Daoy (cell line): ENCODE data around the gene FAM89A. TPM values are rescaled to one million over a fixed set of nuclear protein-coding genes. Genes with fewer than 3 reads are reported as not detected.
"Not testable (repeated sequence)": the region's sequence is repeated elsewhere in the genome, so short reads cannot be mapped to it uniquely, and the experiment has no call there.

Source experiments
- DNase-seq: peaks from one replicate; pipeline ENCODE4 v3.0.0-alpha.2; 2015; ENCODE audit warnings: low read depth
- total RNA-seq: library from RNA; depleted of rRNA; stranded (reverse); fragments of >200 nt; shearing (Covaris generic); gene quantifications from 2 replicates; pipeline ENCODE4 v1.2.3, GENCODE V29; 2014

The FAM89A gene
- total RNA-seq, 1 experiment from 2014 or later, result 10.6 TPM

DNA sequence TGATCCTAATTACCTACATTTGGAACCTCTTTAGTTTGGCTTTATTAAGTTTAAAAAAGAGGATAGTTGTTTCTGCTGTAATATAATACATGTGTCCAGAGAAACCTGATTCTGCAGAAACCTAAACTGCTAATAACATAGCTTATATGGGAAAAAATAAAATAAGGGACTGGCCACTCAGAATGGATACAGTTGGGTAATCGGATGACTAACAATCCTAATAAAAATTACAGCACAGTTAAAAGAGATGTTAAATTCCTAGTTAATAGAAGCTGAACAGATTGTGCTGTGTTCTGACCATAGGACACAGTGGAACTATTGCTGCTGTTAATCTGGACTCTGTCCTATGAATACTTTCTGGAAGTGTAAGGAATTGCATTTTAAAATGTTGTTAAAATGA is 45.2 kb downstream of the FAM89A start:
- DNase-seq, result no peak

DNA sequence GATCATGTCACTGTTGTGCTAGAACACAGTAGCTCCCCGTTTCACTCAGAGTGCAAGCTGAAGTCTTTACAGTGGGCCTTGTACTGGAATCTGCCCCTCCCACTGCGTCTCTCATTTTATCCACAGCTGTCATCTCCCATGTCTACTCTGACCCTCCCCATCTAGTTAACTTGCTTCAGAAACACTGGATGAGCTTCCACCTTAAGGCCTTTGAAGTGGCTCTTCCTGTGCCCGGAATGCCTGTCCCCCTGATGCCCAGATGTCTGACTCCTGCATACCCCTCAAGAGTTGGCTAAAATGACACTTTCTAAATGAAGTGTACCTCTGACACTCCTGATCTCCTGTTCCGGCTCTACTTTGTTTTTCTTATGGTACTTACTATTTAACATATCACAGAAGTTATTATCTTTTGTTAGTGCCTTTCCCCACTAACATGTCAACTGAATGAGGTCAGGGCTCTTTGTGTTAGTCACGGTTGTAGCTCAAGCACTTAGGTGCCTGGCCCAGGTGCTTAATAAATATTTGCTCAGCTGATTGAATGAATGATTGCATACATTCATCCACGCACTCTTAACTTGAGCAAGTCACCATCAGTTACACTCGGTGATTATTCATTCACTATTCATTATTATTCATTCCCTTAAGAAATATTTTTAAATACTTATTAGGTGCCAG is 47.8 kb downstream of the FAM89A start:
- no peak for DNase-seq

DNA sequence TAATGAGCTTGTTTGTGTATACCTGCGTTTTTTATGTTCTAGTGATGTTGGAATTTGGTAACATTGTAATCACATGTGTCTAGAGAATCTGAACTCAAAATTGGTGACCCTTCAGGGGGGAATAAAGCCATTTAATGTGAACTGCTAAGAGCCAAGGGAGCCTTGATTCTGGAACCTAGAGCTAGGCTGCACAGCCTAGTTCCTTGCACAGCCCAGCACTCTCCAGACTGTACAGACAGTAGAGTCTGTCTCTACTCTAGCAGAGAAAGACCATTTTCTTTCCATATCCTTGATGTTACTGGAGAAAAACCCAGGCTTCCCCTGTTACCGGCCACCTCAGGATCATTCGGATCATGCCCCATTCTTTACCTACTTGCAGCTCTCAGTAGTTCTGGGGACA is 52.6 kb downstream of the FAM89A start:
- no peak for DNase-seq

DNA sequence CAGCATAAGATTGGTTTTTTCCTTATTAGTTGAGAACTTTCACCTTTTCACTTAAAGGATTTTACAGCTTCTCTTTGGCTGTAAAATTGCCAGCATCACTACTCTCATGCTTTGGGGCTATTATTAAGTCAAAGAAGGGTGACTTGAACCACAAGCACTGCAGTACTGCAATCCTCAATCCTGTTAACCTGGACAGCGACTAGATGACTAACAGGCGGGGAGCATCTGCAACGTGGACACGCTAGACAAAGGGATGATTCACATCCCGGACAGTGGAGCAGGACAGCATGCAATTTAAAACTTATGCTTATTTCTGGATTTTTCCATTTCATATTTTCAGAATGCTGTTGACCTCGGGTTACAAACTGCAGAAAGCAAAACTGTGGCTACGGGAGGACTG is 53.1 kb downstream of the FAM89A start:
- peak; percentile 33 for DNase-seq

DNA sequence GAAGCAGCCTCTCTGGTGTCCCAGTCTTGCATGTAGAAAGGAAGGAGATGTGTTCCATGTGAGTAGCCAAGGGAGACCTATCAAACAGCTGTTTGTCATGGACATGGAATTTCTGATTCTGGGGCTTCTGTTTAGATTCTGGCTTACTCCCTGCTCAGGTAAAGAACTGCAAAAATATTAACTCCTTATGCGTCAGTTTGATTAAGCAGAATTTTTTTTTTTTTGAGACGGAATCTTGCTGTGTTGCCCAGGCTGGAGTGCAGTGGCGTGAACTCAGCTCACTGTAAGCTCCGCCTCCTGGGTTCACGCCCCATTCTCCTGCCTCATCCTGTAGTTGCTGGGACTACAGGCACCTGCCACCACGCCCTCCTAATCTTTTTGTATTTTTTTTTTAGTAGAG is 54.3 kb downstream of the FAM89A start:
- no peak for DNase-seq

DNA sequence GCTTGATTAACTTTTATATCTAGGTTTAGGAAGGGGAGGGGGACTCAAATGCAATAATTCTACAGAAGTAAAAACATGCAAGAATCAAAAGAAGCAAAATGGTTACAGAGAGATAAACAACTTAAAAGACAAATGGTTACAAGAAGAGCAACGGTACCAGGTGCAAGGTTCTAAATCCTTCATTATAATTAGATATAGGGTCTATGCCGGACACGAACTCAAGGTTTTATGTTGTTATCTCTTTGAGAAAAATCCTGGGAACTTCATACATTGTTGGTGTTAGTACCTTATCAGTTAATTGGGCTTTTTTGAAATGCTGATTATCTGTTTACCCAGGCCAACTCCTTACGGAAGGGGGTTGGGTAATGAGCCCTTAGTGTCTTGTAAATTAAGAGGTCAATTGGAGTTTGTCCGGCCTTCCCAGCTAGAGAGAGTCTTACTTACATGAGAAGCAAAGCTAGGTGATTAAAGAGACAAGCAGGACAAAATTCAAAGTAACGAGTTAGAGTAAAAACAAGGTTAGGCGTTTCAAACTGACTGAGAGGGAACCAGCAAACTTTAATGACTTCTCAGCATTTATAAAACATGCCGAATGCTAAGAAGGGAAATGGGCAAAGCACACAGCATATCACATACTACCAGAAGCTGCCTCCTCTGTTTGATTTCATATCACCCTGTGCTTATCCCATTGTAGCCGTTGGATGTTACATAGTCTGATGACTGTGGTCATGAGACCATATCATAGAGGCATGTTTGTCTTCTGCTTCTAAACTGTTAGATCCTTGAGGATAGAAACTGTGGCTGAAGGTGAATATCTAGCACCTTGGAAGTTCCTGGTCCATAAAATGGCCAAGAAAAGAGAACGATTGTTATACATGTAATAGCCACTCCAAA is 55.2 kb downstream of the FAM89A start:
- DNase-seq, result not testable (repeated sequence)

DNA sequence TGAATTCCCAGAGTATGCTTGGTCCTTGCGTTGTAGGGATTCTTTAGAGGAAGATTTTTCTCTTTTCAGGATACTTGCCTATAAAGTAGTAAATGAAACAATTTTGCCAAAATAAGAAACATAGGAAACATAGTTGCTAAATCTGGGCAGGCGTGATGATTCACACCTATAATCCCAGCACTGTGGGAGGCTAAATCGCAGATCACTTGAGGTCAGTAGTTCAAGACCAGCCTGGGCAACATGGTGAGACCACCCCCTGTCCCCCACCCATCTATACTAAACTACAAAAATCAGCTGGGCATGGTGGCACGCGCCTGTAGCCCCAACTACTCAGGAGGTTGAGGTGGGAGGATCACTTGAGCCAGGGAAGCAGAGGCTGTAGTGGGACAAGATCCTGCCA is 56.2 kb downstream of the FAM89A start:
- DNase-seq, result no peak

DNA sequence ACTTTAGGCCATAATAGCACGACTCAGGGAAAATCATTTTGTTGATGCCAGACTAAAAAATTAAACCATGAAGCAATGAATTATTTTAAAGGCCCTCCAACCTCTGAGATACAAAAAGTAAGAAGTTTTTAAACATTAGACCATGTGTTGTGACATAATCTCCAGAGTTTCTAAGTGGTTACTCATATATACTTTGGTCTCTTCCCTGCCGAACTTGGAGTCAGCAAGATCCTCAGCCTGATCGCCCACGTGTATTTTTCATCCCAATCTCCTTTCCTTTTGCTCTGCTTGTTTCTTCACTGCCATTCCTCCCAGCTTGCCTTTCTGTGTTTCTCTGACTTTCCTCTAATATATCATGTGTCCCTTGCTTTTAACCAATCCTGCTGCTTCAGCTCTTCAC is 57.4 kb downstream of the FAM89A start:
- DNase-seq, result no peak

DNA sequence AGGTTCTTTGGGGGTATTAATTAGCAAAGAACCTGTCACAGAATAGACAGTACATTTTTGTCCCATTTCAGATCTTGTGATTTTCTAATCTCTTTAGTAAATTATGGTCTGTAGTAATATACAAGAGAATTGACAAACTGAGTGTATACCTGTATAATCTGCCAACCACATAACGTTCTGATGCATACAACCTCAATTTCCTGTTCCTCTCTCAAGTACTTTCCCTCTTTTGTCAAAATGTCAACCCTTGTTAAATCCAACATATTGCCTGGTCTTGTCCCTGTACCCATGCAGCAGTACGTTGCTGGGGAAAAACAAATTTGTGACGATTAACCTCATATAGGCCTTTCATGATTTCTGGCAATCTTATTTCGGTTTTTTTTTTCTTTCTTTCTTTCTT is 60.1 kb downstream of the FAM89A start:
- DNase-seq, result no peak

DNA sequence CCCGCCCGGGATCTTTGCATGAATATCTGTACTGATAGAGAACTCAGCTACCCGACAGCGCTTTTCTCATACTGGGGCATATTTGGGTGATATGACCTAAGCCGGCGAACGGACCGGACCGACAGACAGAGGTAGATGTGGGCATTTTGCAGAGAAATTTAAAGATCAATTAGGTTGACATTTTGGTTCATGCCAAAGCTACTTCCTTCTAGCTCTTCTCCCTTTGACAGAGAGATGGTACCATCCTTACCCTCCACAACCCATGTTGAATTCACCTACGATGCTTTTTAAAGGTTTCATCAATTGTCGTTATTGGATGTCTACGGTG is 60.7 kb downstream of the FAM89A start:
- DNase-seq, result no peak

DNA sequence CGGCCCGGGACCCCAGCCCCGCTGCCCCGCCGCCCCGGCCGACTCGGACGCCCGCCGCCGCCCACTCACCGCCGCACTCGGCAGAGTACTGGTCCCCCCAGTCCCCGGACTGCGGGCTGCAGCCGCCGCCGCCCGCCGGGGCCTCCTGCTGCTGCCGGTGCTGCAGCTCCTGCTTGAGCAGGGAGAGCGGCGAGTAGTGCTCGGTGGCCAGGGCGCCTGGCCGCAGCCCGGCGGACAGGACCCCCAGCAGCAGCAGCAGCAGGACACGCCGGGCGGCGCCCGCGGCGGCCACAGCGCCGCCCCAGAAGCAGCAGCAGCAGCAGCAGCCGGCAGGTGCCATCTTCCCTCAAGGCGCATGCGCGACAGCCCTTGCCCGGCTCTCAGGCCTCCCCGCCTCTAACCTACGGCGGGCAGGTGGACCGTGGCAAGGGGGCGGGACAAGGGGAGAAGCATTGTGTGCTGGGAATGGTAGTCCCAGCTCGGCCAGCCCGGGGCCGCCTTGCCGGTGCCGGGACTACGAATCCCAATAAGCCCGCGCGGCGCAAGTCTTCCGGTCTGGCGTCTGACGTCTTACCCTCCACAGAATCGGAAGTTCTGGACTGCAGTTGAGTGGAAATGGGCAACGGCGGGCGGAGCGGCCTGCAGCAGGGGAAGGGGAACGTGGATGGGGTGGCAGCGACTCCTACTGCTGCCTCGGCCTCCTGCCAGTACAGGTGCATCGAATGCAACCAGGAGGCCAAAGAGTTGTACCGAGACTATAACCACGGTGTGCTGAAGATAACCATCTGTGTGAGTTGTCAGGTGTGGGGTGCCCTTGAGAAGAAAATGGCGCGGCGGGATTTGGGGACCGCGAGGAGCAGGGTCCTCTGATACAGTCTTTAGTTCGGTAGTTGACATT is 61.3 kb downstream of the FAM89A start, which contains the start of the genes ARV1 and TTC13:
Gene ARV1, plus strand, starts transcription at position 604 of the 898 bp plus-strand sequence. Its CDS starts 12 bp downstream, at position 616.
Gene TTC13, minus strand, starts transcription at position 371 of the 898 bp plus-strand sequence. Its CDS starts 31 bp downstream, at position 340.
- peak; percentile 100 for DNase-seq

DNA sequence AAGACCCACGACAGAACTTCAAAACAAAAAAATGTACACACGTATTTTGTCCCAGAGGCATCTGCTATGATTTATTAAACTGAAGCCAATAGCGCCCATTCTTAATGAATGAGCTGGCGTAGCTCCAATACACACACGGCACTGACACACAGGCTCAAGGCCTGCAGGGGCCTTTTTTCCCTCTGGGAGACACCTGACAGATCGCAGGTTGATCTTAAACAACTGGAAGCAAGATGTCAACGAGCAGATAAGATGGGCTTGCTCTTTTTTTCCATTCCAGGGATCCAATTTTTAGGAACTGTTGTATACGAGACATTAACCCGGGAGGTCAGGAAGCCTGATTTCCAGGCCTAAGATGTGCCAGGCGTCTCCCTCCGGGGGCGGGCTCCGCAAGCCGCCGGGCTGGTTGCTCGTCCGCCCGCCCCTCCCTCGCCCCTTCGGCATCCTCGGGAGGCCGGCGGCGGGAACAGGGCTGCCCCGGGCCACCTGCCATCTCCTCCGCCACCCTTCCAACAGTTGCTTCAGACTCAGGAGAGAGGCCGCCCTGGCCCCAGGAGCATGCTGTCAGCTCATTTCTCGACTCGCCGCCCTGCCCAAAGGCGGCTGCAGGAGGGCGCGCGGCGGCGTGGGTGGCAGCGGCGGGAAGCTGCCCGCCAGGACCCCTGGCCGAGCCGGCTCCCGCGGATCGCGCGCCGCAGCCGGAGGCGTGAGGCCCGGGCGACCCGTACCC is 62.1 kb downstream of the FAM89A start:
- peak; percentile 32 for DNase-seq

DNA sequence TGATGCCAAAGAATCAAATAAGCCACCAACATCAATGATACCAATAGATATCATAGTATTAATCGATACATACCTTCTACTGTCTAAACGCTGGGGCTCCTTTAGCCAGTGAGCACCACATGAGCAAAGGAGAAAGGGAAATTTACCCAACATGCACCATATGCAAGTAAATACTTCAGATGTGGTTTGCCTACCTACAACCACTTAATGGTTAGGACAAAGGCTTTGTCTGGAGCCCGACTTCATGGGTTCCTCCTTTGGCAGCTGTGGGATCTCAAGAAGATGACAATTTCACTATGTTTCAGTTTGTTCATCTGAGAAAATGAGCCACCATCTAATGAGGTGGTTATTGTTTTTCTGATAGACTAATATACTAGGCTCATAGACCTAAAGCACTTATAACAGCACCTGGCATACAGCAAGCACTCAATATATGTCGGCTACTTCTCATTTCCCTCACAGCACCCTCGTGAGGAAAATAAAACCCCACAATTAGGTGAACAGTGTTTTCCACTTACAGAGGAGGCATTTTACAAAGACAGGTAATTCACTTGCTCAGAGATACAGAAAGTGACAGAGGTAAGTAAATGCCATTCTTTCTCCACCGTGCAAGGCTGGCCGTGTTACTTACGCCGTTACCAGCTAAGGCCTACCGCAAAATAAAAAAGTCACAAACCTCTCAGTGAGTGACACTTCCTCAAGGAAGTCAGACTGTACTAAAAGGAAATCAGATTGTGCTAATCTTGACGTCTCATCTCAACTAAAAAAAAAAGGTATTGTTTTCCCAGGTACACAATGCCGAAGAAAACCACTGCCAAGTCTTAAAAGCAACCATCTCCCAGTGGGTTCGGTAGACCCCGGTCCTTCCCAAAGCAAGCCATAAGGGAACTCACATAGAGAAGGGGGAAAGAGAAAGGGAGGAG is 63.0 kb downstream of the FAM89A start:
- no peak for DNase-seq

DNA sequence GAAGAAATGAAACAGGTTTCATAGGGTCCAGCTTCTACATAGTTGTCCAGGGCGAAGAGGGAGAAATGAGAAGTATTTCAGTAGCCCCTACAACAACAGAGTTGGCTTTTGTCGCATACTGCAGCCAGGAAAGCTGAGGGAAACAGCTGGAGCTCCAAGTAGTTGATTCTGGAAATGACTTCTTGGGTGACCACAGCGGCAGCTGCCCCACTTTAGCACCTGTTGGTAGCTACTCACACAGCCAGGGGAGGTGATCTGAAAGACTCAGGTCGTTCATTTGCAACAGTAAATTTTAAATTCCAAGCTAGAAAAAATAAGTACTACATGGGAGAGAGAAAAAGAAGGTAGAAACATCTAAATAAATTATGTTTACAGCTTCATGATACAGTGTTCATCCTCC is 63.7 kb downstream of the FAM89A start:
- DNase-seq, result no peak

DNA sequence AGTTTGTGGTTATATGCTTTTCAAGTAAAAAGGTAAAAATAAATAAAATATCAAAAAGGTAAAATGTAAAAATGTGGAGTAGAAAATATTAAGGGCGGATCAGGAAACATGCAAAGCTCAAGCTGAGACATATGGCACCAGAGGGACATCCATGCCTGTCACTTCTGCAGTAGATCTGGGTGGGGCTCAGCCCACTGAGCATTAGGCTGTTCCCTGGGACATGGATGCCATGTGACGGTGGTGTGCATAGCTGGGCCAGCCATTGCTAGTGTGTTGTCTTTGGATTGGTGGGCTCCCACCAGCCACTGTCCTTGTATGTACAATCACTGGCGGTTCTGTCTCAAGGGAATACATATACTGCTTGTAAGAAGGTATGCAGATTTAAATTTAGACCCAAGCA is 64.4 kb downstream of the FAM89A start:
- DNase-seq, result no peak

DNA sequence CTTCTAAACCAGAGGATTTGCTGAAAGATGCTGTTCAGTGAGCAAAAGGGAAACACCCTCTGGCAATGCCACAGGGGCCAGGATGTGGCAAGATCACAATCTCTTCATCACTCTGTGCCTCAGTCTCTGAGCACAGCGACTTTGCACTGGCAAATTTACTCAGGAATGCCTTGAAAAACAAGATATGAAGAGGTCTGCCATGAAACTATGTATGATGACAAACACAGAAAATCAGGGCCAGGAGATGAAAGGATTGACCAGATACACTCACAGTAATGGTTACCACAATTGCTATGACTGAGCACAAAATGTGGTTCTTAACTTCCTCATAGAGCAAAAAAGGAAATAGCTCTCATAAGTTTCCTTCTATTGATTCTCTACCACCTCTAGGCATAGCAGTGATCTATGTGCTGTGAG is 67.2 kb downstream of the FAM89A start:
- peak; percentile 33 for DNase-seq

DNA sequence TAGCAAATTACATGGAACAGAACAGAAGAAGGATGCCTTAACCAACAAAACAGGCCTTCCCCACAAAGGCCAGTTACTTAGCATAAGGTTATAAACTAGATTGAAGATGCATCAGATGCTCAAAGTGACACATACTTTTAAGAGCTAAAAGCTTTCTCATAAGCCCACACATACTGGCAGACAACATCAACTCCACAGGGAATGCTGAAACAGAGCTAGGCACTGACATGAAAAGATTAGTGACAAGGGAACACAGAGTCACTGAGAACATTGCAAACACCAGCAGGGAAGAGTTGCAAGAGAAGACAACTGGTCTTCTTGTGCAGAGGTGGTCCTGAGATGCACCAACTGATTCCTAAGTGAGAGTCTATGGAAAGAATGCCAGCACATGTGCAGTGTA is 68.3 kb downstream of the FAM89A start:
- no peak for DNase-seq

DNA sequence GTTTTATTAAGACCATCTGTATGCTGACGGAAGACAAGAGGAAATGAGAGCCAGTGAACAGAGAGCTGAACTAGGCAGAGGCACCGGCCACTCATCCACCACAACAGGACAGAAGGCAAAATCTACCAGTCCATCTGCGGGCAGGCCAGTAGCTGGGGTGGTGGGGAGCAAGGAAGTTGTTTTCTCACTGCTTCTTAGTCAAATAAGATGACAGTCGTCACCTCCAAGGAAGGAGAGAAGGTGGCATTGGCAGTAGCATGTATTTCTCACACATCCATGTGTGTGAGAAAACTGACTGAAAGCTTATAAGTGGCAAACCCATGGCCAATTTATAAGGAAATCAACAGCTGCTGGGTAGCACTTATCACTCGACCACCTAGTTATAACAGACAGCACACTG is 69.6 kb downstream of the FAM89A start:
- DNase-seq, result no peak
